Natural killer cell (primary cell): ENCODE results near the gene KDM4C. TPM values are rescaled to one million over a fixed set of nuclear protein-coding genes. Genes with fewer than 3 reads are reported as not detected.

Experiments
- ATAC-seq, 3 donors: fragments of 150-1000 bp in 2 of 3; fragments of 200-7000 bp in 1 of 3; cut with Tn5 transposase; 1 replicate in 1 of 3; 2 replicates in 2 of 3; pipeline ENCODE4 v1.10.0; 2021; ENCODE audit warnings: mild to moderate bottlenecking in 2 of 3, moderate library complexity in 2 of 3
- DNase-seq, 2 donors: peaks; one replicate each; pipeline versions ENCODE4 v3.0.0 to v3.0.0-alpha.2; 2013 to 2021; ENCODE audit warnings: mixed read lengths in 1 of 2
- H3K27ac ChIP-seq: one replicate; pipeline ENCODE4 v1.5.1; 2013; ENCODE audit warnings: mild to moderate bottlenecking, low read length
- H3K27me3 ChIP-seq: one replicate; pipeline ENCODE4 v1.6.1; 2013; ENCODE audit warnings: low read length; ENCODE audit not compliant: control insufficient read depth, insufficient read depth
- H3K36me3 ChIP-seq: one replicate; pipeline ENCODE4 v1.6.1; 2013; ENCODE audit warnings: low read length; ENCODE audit not compliant: control insufficient read depth, insufficient read depth
- H3K4me1 ChIP-seq: one replicate; pipeline ENCODE4 v1.6.1; 2013; ENCODE audit warnings: low read length; ENCODE audit not compliant: control insufficient read depth, insufficient read depth
- H3K4me3 ChIP-seq: one replicate; pipeline ENCODE4 v1.5.1; 2013; ENCODE audit warnings: low read length
- H3K9me3 ChIP-seq: one replicate; pipeline ENCODE4 v1.6.1; 2013; ENCODE audit warnings: low read length; ENCODE audit not compliant: control insufficient read depth, insufficient read depth
- H3K27ac Mint-ChIP-seq, 2 donors: one replicate each; pipeline ENCODE4 v1.8.0; 2022; ENCODE audit warnings: mild to moderate bottlenecking in 2 of 2, mixed read lengths in 2 of 2, moderate library complexity in 1 of 2
- H3K27me3 Mint-ChIP-seq, 2 donors: one replicate each; pipeline ENCODE4 v1.8.0; 2022; ENCODE audit warnings: low read depth in 2 of 2, mixed read lengths in 2 of 2
- H3K36me3 Mint-ChIP-seq: one replicate; pipeline ENCODE4 v1.8.0; 2022; ENCODE audit warnings: mixed read lengths
- H3K4me1 Mint-ChIP-seq, 2 donors: one replicate each; pipeline ENCODE4 v1.8.0; 2022; ENCODE audit warnings: mixed read lengths in 2 of 2
- H3K4me3 Mint-ChIP-seq: one replicate; pipeline ENCODE4 v1.8.0; 2022; ENCODE audit warnings: mild to moderate bottlenecking, moderate library complexity, mixed read lengths
- H3K9me3 Mint-ChIP-seq, 2 donors: one replicate each; pipeline ENCODE4 v1.8.0; 2022; ENCODE audit warnings: mixed read lengths in 2 of 2
- CTCF ChIP-seq: fragments of 200-600 bp; IDR thresholded peaks from one replicate; pipeline ENCODE4 v1.8.0; 2022; ENCODE audit warnings: antibody characterized with exemption
- WGBS: methylation state at CpG from one replicate; pipeline ENCODE4 v1.1.7; 2013; ENCODE audit warnings: missing lambda C conversion rate; ENCODE audit not compliant: insufficient coverage; 5-methylcytosine and 5-hydroxymethylcytosine counted together
- intact Hi-C: fragments of 100-400 bp; cut with micrococcal nuclease; formaldehyde crosslinking; loops from one replicate; pipeline ENCODE4 v1.14.2; 2022
- total RNA-seq, 4 donors: library from RNA; stranded (reverse); fragments of 120-200 nt in 1 of 4; gene quantifications; one replicate each; pipeline versions ENCODE4 v1.2.3 to v1.2.4, GENCODE V29; 2013 to 2022

KDM4C gene
- total RNA-seq, 3 donors from 2014 or later (not counting 1 experiment from before 2014, with no cell fraction given), result 115 to 137 (median 116) TPM

- H3K4me1 Mint-ChIP-seq, result peaks cover 0 to 7% of the 10 kb centered on the region in 2 donors
- H3K27ac Mint-ChIP-seq, result peak overlapping the region in 1 of 2 donors; percentile 1
- H3K4me3 Mint-ChIP-seq, result no peak overlapping the region
- peaks cover 9% of the 10 kb centered on the region for H3K36me3 Mint-ChIP-seq
- 47% methylated on average over 5 of the region's 5 CpGs for WGBS
- no peak for TF ChIP-seq CTCF
- no peaks in the 10 kb centered on the region for H3K27me3 Mint-ChIP-seq
- Histone ChIP-seq H3K27ac (no peak overlapping the region), H3K36me3 (peaks cover 28% of the 10 kb centered on the region), H3K4me3 (no peak overlapping the region), H3K27me3 (no peaks in the 10 kb centered on the region), H3K9me3 (no peaks in the 10 kb centered on the region), H3K4me1 (no peaks in the 10 kb centered on the region)
- no peaks in the 10 kb centered on the region for H3K9me3 Mint-ChIP-seq
- no peak for DNase-seq
- ATAC-seq, result no peak
- intact Hi-C loops, result no loop called here
Measured at GRCh38 chr9:7081065-7081600, 323.4 kb downstream of the KDM4C start.

GRCh38 chr9:7083192-7083591 is 325.4 kb downstream of the KDM4C start:
- H3K36me3 Mint-ChIP-seq, result no peaks in the 10 kb centered on the region
- no peak for ATAC-seq

GRCh38 chr9:7085357-7085756 is 327.6 kb downstream of the KDM4C start:
- DNase-seq, result no peak
- ATAC-seq, result no peak
- no peak for TF ChIP-seq CTCF
- Histone ChIP-seq H3K27ac (no peak overlapping the region), H3K27me3 (no peaks in the 10 kb centered on the region), H3K4me1 (no peaks in the 10 kb centered on the region), H3K4me3 (no peak overlapping the region), H3K9me3 (no peaks in the 10 kb centered on the region), H3K36me3 (peaks cover 8% of the 10 kb centered on the region)
- Mint-ChIP-seq H3K27ac (no peak overlapping the region), H3K27me3 (no peaks in the 10 kb centered on the region), H3K4me3 (no peak overlapping the region), H3K4me1 (peaks cover 0 to 7% of the 10 kb centered on the region in 2 donors), H3K36me3 (no peaks in the 10 kb centered on the region), H3K9me3 (no peaks in the 10 kb centered on the region)
- intact Hi-C loops, result no loop called here
- WGBS, result 89% methylated on average over 3 of the region's 4 CpGs

More at GRCh38 chr9:7083192-7083591, 325.4 kb downstream of the KDM4C start:
- intact Hi-C loops, result no loop called here
- H3K27ac ChIP-seq, result no peak overlapping the region
- WGBS, result 100% methylated on average over 1 of the region's 1 CpG
- no peaks in the 10 kb centered on the region for H3K4me1 ChIP-seq
- no peak for TF ChIP-seq CTCF
- no peaks in the 10 kb centered on the region for H3K9me3 ChIP-seq
- DNase-seq, result no peak
- Mint-ChIP-seq H3K27ac (no peak overlapping the region), H3K4me1 (peaks cover 0 to 7% of the 10 kb centered on the region in 2 donors), H3K27me3 (no peaks in the 10 kb centered on the region), H3K9me3 (no peaks in the 10 kb centered on the region), H3K4me3 (no peak overlapping the region)
- H3K36me3 ChIP-seq, result peaks cover 17% of the 10 kb centered on the region
- H3K27me3 ChIP-seq, result no peaks in the 10 kb centered on the region
- H3K4me3 ChIP-seq, result no peak overlapping the region

GRCh38 chr9:7086389-7086788 is 328.6 kb downstream of the KDM4C start:
- no peaks in the 10 kb centered on the region for H3K9me3 ChIP-seq
- no peak for DNase-seq

More at GRCh38 chr9:7086389-7086788, 328.6 kb downstream of the KDM4C start:
- intact Hi-C loops, result no loop called here
- Mint-ChIP-seq H3K27ac (no peak overlapping the region), H3K9me3 (no peaks in the 10 kb centered on the region), H3K27me3 (no peaks in the 10 kb centered on the region), H3K4me1 (peaks cover 0 to 7% of the 10 kb centered on the region in 2 donors), H3K36me3 (no peaks in the 10 kb centered on the region), H3K4me3 (no peak overlapping the region)
- WGBS, result 97% methylated on average over 3 of the region's 3 CpGs
- Histone ChIP-seq H3K27me3 (no peaks in the 10 kb centered on the region), H3K4me3 (no peak overlapping the region), H3K4me1 (no peaks in the 10 kb centered on the region), H3K27ac (no peak overlapping the region), H3K36me3 (peaks cover 8% of the 10 kb centered on the region)
- no peak for ATAC-seq
- no peak for TF ChIP-seq CTCF
